Activated T-cell treated with anti-CD3 and anti-CD28 coated beads for 4 hours (primary cell): ENCODE results near the gene NINJ2.
"Not testable (repeated sequence)": the region's sequence is repeated elsewhere in the genome, so short reads cannot be mapped to it uniquely, and the experiment has no call there.

Source experiments
- DNase-seq: peaks from one replicate; pipeline ENCODE4 v3.0.0-alpha.2; 2020

The NINJ2 gene

GRCh38 chr12:669576-669945 is 6.3 kb upstream of the NINJ2 start:
- DNase-seq, result no peak

- no peak for DNase-seq
Observed at GRCh38 chr12:668090-668481, 4.8 kb upstream of the NINJ2 start.

GRCh38 chr12:666766-667308 is 3.6 kb upstream of the NINJ2 start:
- no peak for DNase-seq

GRCh38 chr12:666066-666465 is 2.8 kb upstream of the NINJ2 start:
- DNase-seq, result no peak

GRCh38 chr12:664779-665092 is 1.5 kb upstream of the NINJ2 start:
- no peak for DNase-seq

GRCh38 chr12:664075-664778 is 982 bp upstream of the NINJ2 start:
- DNase-seq, result no peak

GRCh38 chr12:662566-663292 is 516 bp downstream of the NINJ2 start:
- no peak for DNase-seq

GRCh38 chr12:661720-662486 is 1.3 kb downstream of the NINJ2 start:
- DNase-seq, result no peak

GRCh38 chr12:659090-659683 is 4.1 kb downstream of the NINJ2 start:
- DNase-seq, result no peak

GRCh38 chr12:650983-651382 is 12.3 kb downstream of the NINJ2 start:
- DNase-seq, result no peak

GRCh38 chr12:647385-648085 is 15.7 kb downstream of the NINJ2 start:
- no peak for DNase-seq

GRCh38 chr12:646442-647384 is 16.5 kb downstream of the NINJ2 start:
- no peak for DNase-seq

GRCh38 chr12:645563-646071 is 17.6 kb downstream of the NINJ2 start:
- DNase-seq, result no peak

- no peak for DNase-seq
Observed at GRCh38 chr12:644818-645552, 18.3 kb downstream of the NINJ2 start.

GRCh38 chr12:644303-644639 is 19.0 kb downstream of the NINJ2 start:
- DNase-seq, result no peak

- no peak for DNase-seq
Observed at GRCh38 chr12:643475-644302, 19.6 kb downstream of the NINJ2 start.

GRCh38 chr12:642633-643474 is 20.4 kb downstream of the NINJ2 start:
- peak; percentile 49 for DNase-seq

- DNase-seq, result not testable (repeated sequence)
Observed at GRCh38 chr12:641321-641720, 21.9 kb downstream of the NINJ2 start.

GRCh38 chr12:640773-641172 is 22.5 kb downstream of the NINJ2 start:
- no peak for DNase-seq
